Smooth muscle cell (in vitro differentiated cells): ENCODE measurements around the gene SLC9A3. TPM values are rescaled to one million over a fixed set of nuclear protein-coding genes. Genes with fewer than 3 reads are reported as not detected.

Source experiments
- DNase-seq: peaks from one replicate; lab custom pipeline; 2025; ENCODE audit not compliant: unreplicated experiment; lab: John Stamatoyannopoulos, UW
- H2AFZ ChIP-seq: fragments of 200-600 bp; sonication (generic); 2 replicates; pipeline ENCODE4 v1.6.0; 2016; ENCODE audit warnings: antibody characterized with exemption, low read depth, mild to moderate bottlenecking
- H3F3A ChIP-seq: fragments of 200-600 bp; sonication (generic); 2 replicates; pipeline ENCODE4 v1.6.0; 2017; ENCODE audit warnings: antibody characterized with exemption, low read depth
- H3K27ac ChIP-seq: fragments of 200-600 bp; sonication (generic); 2 replicates; pipeline ENCODE4 v1.5.1; 2016; ENCODE audit warnings: low read depth, mild to moderate bottlenecking
- H3K27me3 ChIP-seq: fragments of 200-600 bp; sonication (generic); 2 replicates; pipeline ENCODE4 v1.6.1; 2016; ENCODE audit warnings: low read depth, mild to moderate bottlenecking
- H3K36me3 ChIP-seq: fragments of 200-600 bp; sonication (generic); 2 replicates; pipeline ENCODE4 v1.5.1; 2016; ENCODE audit warnings: low read depth
- H3K4me1 ChIP-seq: fragments of 200-600 bp; sonication (generic); 2 replicates; pipeline ENCODE4 v1.5.1; 2016; ENCODE audit warnings: low read depth
- H3K4me2 ChIP-seq: fragments of 200-600 bp; sonication (generic); 2 replicates; pipeline ENCODE4 v1.6.0; 2016; ENCODE audit warnings: mild to moderate bottlenecking
- H3K4me3 ChIP-seq: fragments of 200-600 bp; sonication (generic); 2 replicates; pipeline ENCODE4 v1.5.1; 2016; ENCODE audit warnings: mild to moderate bottlenecking
- H3K79me2 ChIP-seq: fragments of 200-600 bp; sonication (generic); 2 replicates; pipeline ENCODE4 v1.6.0; 2016; ENCODE audit warnings: low read depth, mild to moderate bottlenecking
- H3K9ac ChIP-seq: fragments of 200-600 bp; sonication (generic); 2 replicates; pipeline ENCODE4 v1.6.0; 2016; ENCODE audit warnings: low read depth
- H3K9me3 ChIP-seq: fragments of 200-600 bp; sonication (generic); replicated peaks from 2 replicates; pipeline ENCODE4 v1.5.1; 2016; ENCODE audit warnings: low read depth
- H4K20me1 ChIP-seq: fragments of 200-600 bp; sonication (generic); 2 replicates; pipeline ENCODE4 v1.6.0; 2016; ENCODE audit warnings: low read depth
- WGBS: methylation state at CpG from one replicate; pipeline ENCODE4 v1.1.7; 2016; ENCODE audit warnings: low lambda C conversion rate; 5-methylcytosine and 5-hydroxymethylcytosine counted together
- polyA plus RNA-seq: library from polyadenylated mRNA; unstranded; fragments of >200 nt; fragmentation: Nextera tagmentation; extraction: Ambion mirVana; gene quantifications from 2 replicates; pipeline ENCODE4 v1.2.1, GENCODE V29; 2016
- total RNA-seq: library from RNA; depleted of rRNA; stranded (reverse); fragments of >200 nt; gene quantifications from 2 replicates; pipeline ENCODE4 v1.2.3, GENCODE V29; 2014
- TF ChIP-seq, protein P1 (sequence below): fragments of 200-600 bp; sonication (generic); IDR thresholded peaks from 2 replicates; pipeline ENCODE4 v1.5.1; 2017; ENCODE audit warnings: borderline replicate concordance, mild to moderate bottlenecking, antibody characterized with exemption; ENCODE audit not compliant: insufficient read depth, poor library complexity, severe bottlenecking

Gene SLC9A3
- total and polyA plus RNA-seq, 2 experiments from 2014 or later = 1.1 to 1.8 TPM

DNA sequence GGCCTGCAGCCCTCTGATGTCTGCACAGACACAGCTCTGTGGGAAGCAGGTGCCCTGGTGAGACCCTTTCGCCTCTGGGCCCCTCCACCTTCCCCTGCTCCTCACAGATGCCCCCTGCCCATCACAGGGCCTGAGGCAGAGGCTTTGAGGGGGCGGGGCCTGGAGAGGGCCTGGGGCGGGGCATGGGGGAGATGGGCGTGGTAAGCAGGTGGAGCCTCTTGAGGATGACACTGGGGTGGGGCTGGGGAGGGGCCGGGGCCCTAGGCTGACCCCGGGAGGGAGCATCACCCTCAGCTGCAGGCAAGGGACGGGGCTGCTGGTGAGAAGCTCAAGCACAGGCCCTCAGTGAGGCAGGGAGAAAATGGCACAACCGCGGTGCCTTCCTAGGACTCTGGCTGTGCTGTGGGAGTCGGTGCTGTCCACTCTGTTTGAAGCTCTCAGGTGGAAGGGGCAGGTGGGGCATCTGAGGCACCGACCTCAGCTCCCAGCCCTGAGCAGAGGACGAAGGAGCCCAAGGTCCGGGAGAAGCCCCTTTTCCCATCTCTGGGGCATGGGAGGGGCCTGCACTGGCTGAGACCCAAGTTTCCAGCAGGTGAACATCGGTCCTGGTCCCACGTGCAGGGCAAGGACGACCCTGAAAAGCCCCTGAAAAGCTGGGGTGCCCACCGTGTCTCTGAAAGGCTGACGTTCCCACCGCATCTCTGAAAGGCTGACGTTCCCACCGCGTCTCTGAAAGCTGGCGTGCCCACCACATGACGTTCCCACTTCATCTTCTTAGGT lies 17.5 kb upstream of the SLC9A3 start:
- Histone ChIP-seq H3K4me2 (no peak overlapping the region), H4K20me1 (no peaks in the 10 kb centered on the region), H3K9ac (no peak overlapping the region), H3K4me1 (no peaks in the 10 kb centered on the region), H3K79me2 (no peaks in the 10 kb centered on the region), H3K27ac (no peak overlapping the region), H3K4me3 (no peak overlapping the region), H3K27me3 (no peaks in the 10 kb centered on the region), H3F3A (no peaks in the 10 kb centered on the region), H3K36me3 (no peaks in the 10 kb centered on the region), H2AFZ (no peak overlapping the region), H3K9me3 (no peaks in the 10 kb centered on the region)
- 84% methylated on average over 18 of the region's 24 CpGs for WGBS
- DNase-seq = no peak
- TF ChIP-seq, protein P1, sequence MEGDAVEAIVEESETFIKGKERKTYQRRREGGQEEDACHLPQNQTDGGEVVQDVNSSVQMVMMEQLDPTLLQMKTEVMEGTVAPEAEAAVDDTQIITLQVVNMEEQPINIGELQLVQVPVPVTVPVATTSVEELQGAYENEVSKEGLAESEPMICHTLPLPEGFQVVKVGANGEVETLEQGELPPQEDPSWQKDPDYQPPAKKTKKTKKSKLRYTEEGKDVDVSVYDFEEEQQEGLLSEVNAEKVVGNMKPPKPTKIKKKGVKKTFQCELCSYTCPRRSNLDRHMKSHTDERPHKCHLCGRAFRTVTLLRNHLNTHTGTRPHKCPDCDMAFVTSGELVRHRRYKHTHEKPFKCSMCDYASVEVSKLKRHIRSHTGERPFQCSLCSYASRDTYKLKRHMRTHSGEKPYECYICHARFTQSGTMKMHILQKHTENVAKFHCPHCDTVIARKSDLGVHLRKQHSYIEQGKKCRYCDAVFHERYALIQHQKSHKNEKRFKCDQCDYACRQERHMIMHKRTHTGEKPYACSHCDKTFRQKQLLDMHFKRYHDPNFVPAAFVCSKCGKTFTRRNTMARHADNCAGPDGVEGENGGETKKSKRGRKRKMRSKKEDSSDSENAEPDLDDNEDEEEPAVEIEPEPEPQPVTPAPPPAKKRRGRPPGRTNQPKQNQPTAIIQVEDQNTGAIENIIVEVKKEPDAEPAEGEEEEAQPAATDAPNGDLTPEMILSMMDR = no peak

DNA sequence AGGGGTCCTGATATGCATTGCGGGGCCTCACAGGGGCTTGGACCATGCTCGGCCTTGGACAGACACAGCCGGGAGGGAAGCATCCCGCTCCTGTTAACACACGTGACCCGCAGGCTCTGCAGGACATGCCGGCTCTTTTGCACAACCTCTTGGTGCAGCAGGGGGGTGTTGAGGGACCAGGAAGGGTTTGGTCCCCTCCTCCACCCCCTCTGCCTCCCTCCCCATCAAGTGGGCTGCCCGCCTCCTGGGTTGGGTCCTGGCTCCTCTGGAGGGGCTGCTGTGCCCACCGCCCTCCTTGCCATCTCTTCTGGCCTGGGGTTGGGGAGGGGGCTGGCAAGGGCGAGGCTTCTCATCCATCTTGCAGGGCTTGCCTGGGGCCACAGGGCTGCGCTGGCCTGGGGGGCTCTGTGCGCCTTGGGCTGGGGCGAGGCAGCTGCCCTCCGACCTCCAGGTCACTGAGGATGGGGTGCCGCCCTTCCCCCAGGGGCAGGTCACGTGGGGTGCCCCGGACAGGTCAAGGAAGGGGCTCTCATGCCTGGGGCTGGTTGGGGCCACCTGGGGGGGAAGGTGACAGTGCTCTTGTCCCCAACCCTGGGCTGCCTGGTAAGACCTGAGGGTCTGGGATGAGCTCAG lies 16.8 kb upstream of the SLC9A3 start:
- no peak overlapping the region for H3K27ac ChIP-seq
- no peak overlapping the region for H3K4me3 ChIP-seq
- no peaks in the 10 kb centered on the region for H4K20me1 ChIP-seq
- no peaks in the 10 kb centered on the region for H3K36me3 ChIP-seq
- H3K4me2 ChIP-seq = no peak overlapping the region
- no peaks in the 10 kb centered on the region for H3K4me1 ChIP-seq
- H2AFZ ChIP-seq = no peak overlapping the region
- H3K27me3 ChIP-seq = no peaks in the 10 kb centered on the region
- TF ChIP-seq, protein P1 = no peak
- H3K9me3 ChIP-seq = no peaks in the 10 kb centered on the region
- no peaks in the 10 kb centered on the region for H3K79me2 ChIP-seq
- 91% methylated on average over 14 of the region's 17 CpGs for WGBS
- H3K9ac ChIP-seq = no peak overlapping the region
- DNase-seq = no peak
- no peaks in the 10 kb centered on the region for H3F3A ChIP-seq

DNA sequence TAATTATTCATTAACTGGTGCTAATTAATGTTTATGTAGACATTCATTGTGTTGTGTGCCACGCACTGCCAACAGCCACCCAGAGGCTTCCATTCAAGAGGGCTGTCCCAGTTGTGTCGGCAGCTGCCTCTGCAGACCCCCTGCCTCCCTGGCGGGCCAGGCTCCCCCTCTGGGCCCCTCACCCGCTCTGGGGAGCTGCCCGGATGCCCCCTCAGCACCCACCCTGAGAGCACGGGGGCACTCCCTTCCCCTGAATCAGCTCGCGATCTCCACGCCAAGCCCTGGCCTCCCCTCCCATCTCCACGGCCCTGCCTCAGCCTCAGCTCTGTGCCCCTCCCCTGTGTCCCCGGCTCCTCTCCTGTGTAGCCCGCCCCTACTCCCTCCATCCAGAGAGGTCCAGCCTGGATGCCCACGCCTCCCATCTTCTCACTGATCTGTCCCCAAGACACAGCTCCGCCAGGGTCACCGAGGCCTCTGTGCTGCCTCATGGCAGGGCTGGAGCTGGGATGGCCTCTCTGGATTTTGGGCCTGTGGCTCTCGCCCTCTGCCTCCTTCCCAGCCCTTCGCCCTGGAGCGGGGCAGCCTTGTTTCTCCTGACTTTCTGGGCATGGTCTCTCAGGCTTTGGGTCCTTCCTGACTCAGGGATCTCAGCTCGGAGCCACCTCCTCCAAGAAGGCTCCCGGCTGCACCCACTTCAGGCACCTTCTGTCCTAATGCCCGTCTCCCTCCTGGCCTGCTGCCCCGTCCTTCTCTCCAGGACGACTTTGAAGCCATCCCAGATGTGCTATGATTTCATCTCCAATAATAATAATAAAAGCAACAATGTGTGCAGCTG lies 16.0 kb upstream of the SLC9A3 start:
- Histone ChIP-seq H3K79me2 (no peaks in the 10 kb centered on the region), H3K4me1 (no peaks in the 10 kb centered on the region), H3K4me3 (no peak overlapping the region), H3K4me2 (no peak overlapping the region), H3F3A (no peaks in the 10 kb centered on the region), H3K27ac (no peak overlapping the region), H3K27me3 (no peaks in the 10 kb centered on the region), H3K9ac (no peak overlapping the region), H3K36me3 (no peaks in the 10 kb centered on the region), H2AFZ (no peak overlapping the region), H3K9me3 (no peaks in the 10 kb centered on the region), H4K20me1 (no peaks in the 10 kb centered on the region)
- 90% methylated on average over 22 of the region's 23 CpGs for WGBS
- TF ChIP-seq, protein P1 = no peak
- no peak for DNase-seq
